HepG2 (cell line): ENCODE measurements around the gene ZBTB7C. TPM values are rescaled to one million over a fixed set of nuclear protein-coding genes. Genes with fewer than 3 reads are reported as not detected.

Source experiments
- AFF4 ChIP-seq: sonication (generic); formaldehyde crosslinking; IDR thresholded peaks from 2 replicates; pipeline ENCODE4 v1.4.0; 2020; ENCODE audit warnings: missing genetic modification reagents
- ELF4 ChIP-seq: sonication (generic); formaldehyde crosslinking; IDR thresholded peaks from 2 replicates; pipeline ENCODE4 v1.5.0; 2020; ENCODE audit warnings: missing genetic modification reagents, mild to moderate bottlenecking, moderate library complexity, borderline replicate concordance
- FOXP4 ChIP-seq: sonication (generic); formaldehyde crosslinking; IDR thresholded peaks from 2 replicates; pipeline ENCODE4 v1.4.0; 2020; ENCODE audit warnings: missing genetic modification reagents
- KLF11 ChIP-seq: IDR thresholded peaks from 2 replicates; pipeline ENCODE4 v1.6.1; 2016; ENCODE audit warnings: missing compliant biosample characterization
- MXD4 ChIP-seq: IDR thresholded peaks from 2 replicates; pipeline ENCODE4 v1.6.1; 2016; ENCODE audit warnings: mild to moderate bottlenecking, missing biosample characterization, missing genetic modification reagents
- PCBP2 ChIP-seq: fragments of 200-400 bp; formaldehyde crosslinking; optimal IDR thresholded peaks from 2 replicates; pipeline ENCODE3; 2018; ENCODE audit warnings: low read length, low read depth; ENCODE audit not compliant: poor library complexity, severe bottlenecking
- RARA ChIP-seq: IDR thresholded peaks from 2 replicates; pipeline ENCODE4 v1.6.1; 2016; ENCODE audit warnings: missing genetic modification reagents, missing compliant biosample characterization
- SNAPC4 ChIP-seq: sonication (generic); formaldehyde crosslinking; IDR thresholded peaks from 2 replicates; pipeline ENCODE4 v1.4.0; 2020; ENCODE audit warnings: mild to moderate bottlenecking, missing genetic modification reagents
- SOX6 ChIP-seq, 2 experiments: fragments of 450-650 bp in 1 of 2; sonication (generic) in 1 of 2; formaldehyde crosslinking in 1 of 2; IDR thresholded peaks; 2 replicates each; pipeline versions ENCODE4 v1.4.0 to v1.6.1; 2017 to 2020; ENCODE audit warnings: antibody characterized with exemption in 1 of 2, mild to moderate bottlenecking in 1 of 2, missing genetic modification reagents in 1 of 2
- ZFP90 ChIP-seq: sonication (generic); formaldehyde crosslinking; IDR thresholded peaks from 2 replicates; pipeline ENCODE4 v1.8.0; 2022; ENCODE audit warnings: missing genetic modification reagents, mild to moderate bottlenecking, inconsistent platforms, borderline replicate concordance
- ZNF292 ChIP-seq: sonication (generic); formaldehyde crosslinking; IDR thresholded peaks from 2 replicates; pipeline ENCODE4 v1.8.1; 2022; ENCODE audit warnings: mild to moderate bottlenecking, low read depth, missing genetic modification reagents, borderline replicate concordance
- ZNF484 ChIP-seq: sonication (generic); formaldehyde crosslinking; IDR thresholded peaks from 2 replicates; pipeline ENCODE4 v1.5.1; 2020; ENCODE audit warnings: mild to moderate bottlenecking, low read depth, missing genetic modification reagents, borderline replicate concordance
- ZNF556 ChIP-seq: sonication (generic); formaldehyde crosslinking; IDR thresholded peaks from 2 replicates; pipeline ENCODE4 v1.4.0; 2020; ENCODE audit warnings: mild to moderate bottlenecking, missing genetic modification reagents, borderline replicate concordance
- polyA plus RNA-seq, 8 experiments: library from polyadenylated mRNA; depleted of rRNA in 3 of 8; stranded (reverse) in 7 of 8; unstranded in 1 of 8; fragments of >200 nt; fragmentation: Illumina TruSeq in 4 of 8; extraction: Trizol in 4 of 8; gene quantifications; 2 replicates each; pipeline versions ENCODE4 v1.2.1 to v1.2.3, GENCODE V29; 2011 to 2016; ENCODE audit warnings: low read depth in 4 of 8, missing spikeins in 1 of 8, mixed read lengths in 1 of 8; ENCODE audit not compliant: insufficient read depth in 1 of 8
- total RNA-seq, 5 experiments: library from RNA; depleted of rRNA; stranded (reverse); fragments of >200 nt; fragmentation: Illumina TruSeq; extraction: Trizol; gene quantifications; 2 replicates each; pipeline ENCODE4 v1.2.3, GENCODE V29; 2016; ENCODE audit warnings: low read depth in 1 of 5
- TF ChIP-seq, protein P1 (sequence below): sonication (generic); formaldehyde crosslinking; IDR thresholded peaks from 2 replicates; pipeline ENCODE4 v1.5.0; 2020; ENCODE audit warnings: mild to moderate bottlenecking, missing genetic modification reagents, borderline replicate concordance

The ZBTB7C gene
- total and polyA plus RNA-seq, 2 of the 13 experiments (the other 11 are each of a cell fraction or from before 2014, with no cell fraction given): 0.01 to 0.04 TPM

- TF ChIP-seq SNAPC4 (CRISPR knock-in tag) (no peak), AFF4 (CRISPR knock-in tag) (no peak), SOX6 (IDR thresholded peaks at IDR 0.05) (no peak), SOX6 (CRISPR knock-in tag; IDR thresholded peaks at IDR 0.05) (peak; percentile 61), MXD4 (CRISPR knock-in tag) (no peak), ZFP90 (no peak), KLF11 (CRISPR knock-in tag) (no peak), FOXP4 (peak; percentile 75), ZNF556 (CRISPR knock-in tag) (no peak), ELF4 (CRISPR knock-in tag) (no peak), PCBP2 (no peak), RARA (CRISPR knock-in tag) (peak; percentile 52; the same call in 1 of the 2 replicates), ZNF292 (0 out of 2 replicates have a peak, but pooled peaks have one; percentile 46), ZNF484 (CRISPR knock-in tag) (no peak)
- TF ChIP-seq, protein P1, sequence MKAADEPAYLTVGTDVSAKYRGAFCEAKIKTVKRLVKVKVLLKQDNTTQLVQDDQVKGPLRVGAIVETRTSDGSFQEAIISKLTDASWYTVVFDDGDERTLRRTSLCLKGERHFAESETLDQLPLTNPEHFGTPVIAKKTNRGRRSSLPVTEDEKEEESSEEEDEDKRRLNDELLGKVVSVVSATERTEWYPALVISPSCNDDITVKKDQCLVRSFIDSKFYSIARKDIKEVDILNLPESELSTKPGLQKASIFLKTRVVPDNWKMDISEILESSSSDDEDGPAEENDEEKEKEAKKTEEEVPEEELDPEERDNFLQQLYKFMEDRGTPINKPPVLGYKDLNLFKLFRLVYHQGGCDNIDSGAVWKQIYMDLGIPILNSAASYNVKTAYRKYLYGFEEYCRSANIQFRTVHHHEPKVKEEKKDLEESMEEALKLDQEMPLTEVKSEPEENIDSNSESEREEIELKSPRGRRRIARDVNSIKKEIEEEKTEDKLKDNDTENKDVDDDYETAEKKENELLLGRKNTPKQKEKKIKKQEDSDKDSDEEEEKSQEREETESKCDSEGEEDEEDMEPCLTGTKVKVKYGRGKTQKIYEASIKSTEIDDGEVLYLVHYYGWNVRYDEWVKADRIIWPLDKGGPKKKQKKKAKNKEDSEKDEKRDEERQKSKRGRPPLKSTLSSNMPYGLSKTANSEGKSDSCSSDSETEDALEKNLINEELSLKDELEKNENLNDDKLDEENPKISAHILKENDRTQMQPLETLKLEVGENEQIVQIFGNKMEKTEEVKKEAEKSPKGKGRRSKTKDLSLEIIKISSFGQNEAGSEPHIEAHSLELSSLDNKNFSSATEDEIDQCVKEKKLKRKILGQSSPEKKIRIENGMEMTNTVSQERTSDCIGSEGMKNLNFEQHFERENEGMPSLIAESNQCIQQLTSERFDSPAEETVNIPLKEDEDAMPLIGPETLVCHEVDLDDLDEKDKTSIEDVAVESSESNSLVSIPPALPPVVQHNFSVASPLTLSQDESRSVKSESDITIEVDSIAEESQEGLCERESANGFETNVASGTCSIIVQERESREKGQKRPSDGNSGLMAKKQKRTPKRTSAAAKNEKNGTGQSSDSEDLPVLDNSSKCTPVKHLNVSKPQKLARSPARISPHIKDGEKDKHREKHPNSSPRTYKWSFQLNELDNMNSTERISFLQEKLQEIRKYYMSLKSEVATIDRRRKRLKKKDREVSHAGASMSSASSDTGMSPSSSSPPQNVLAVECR: no peak; the same call in 1 of the 2 replicates
These were observed 241.3 kb downstream of the ZBTB7C start (continued) for GRCh38 chr18:48167897-48168253.
